CD4-positive, alpha-beta T cell treated with Interleukin-10 for 1 hour (primary cell): ENCODE data around the gene TUFM.
"Not testable (repeated sequence)": the region's sequence is repeated elsewhere in the genome, so short reads cannot be mapped to it uniquely, and the experiment has no call there.

Experiments
- DNase-seq: peaks from one replicate; pipeline ENCODE4 v3.0.0-alpha.2; 2020

TUFM gene

DNA sequence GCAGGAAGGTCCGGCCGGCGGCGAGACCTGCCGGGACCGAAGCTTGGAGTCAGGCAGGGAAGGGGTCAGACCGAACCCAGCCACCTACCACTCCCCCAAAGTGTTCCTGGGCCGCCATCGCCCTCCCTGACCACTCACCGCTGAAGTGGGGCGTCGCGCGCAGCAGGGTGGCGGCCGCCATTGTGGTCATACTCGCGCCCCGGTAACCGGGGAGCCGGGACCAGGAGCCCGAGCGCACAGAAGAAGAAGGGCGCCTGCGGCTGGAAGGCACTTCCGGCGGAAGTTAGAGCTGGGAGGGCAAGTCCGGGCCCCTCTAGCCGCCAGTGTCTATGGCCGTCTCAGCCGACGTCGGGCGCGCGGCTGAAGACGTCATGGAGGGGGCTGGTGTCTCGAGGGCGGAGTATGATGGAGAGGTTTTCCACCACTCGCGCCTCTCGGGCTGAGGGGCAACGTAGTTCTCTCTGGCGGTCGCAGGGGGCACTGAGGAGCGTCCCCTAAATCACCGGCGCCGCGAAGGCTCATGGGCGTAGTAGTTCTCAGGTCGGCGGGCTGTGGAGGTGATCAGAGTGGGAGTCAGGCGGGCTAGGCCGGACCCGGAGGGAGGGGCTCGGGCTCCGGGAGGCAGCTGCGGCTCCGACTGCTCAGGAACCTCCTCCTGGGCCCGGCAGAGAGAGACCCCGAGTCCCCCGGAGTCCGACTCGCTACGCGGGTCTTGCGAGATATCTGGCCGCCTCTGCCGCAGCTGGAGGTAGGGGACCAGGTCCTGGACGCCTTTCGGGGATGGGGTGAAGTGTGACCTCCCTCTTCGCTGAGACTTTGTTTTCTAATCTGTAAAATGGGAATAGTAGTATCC lies at the start of gene TUFM:
Gene TUFM (minus strand): TSS at position 269 of the 853 bp plus-strand sequence. CDS start 79 bp downstream, at position 190.
- DNase-seq = peak; percentile 99

DNA sequence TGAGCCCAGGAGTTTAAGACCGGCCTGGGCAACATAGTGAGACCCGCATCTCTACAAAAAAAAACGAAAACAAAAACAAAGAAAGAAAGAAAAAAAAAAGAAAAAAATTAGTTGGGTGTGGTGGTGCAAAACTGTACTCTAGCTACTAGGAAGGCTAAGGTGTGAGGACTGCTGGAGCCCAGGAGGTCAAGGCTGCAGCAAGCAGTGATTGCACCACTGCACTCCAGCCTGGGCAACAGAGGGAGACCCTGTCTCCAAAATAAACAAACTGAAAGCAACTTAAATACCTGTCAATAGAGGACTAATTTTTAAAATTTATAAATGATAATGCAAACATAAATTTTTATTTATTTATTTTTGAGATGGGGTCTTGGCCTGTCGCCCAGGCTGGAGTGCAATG lies 49.5 kb upstream of the TUFM start:
- no peak for DNase-seq

DNA sequence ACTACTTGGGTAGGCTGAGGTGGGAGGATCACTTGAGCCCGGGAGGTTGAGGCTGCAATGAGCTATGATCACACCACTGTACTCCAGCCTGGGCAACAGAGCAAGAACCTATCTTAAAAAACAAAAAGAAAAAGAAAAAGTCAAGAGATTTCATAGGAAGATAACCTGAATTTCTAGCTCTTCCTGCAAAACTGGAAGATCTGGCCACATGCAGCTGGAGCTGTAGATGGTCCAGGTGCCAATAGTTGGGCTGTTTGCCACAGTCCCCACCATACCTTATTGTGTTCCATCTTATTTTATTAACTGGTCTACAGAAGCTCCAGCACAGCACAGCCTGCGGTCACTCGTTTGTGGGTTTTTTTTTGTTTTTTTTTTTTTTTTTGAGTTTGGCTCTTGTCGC lies 47.1 kb upstream of the TUFM start:
- no peak for DNase-seq

DNA sequence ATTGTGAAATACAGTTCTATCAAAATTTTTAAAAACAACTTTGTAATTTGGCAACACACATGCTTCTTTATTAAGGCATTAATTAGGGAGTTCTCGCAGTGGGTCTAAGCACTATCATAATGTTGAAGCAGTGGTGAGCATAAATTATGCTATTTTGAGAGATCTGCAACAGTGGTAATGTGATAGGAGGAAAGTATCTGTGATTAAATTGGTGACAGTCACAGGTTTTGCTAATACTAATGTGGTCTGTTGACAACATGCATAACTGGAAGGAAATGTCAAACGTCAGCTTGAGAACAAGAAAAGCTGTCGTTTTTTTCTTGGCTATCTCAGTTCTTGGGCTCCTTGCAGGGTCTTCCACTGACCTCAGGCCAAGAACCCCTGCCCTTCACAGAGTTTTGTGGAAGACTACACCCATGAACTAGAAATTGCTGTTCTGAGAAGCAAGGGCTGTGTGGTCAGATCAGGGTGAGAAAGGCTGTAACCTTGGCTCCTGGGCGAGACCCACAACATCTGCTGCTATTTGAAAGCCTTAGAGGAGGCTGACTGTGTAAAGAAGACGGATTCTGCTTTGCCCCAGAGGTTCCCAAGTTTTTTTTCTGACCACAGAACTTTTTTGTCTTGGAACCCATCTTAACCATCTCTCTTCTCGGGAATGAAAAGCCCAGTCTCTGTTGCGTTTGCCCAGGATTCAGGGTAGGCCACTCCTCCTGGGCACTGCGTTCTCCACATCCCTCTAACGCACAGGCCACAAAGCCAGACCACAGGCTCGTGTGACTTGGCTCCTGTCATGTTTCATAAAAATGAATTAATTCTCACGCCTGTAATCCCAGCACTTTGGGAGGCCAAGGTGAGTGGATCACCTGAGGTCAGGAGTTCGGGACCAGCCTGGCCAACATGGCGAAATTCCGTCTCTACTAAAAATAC lies 46.1 kb upstream of the TUFM start:
- no peak for DNase-seq

DNA sequence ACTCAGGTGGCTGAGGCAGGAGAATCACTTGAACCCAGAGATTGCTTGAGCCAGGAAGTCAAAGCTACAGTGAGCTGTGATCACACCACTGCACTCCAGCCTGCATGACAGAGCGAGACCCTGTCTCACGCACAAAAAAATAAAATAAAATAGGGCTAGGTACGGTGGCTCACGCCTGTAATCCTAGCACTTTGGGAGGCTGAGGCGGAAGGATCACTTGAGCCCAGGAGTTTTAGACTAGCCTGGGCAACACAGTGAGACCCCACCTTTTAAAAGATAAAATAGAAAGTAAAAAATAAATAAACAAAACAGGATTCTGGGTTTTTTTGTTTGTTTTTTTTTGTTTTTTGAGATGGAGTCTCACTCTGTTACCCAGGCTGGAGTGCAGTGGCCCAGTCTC lies 44.2 kb upstream of the TUFM start:
- DNase-seq = not testable (repeated sequence)

DNA sequence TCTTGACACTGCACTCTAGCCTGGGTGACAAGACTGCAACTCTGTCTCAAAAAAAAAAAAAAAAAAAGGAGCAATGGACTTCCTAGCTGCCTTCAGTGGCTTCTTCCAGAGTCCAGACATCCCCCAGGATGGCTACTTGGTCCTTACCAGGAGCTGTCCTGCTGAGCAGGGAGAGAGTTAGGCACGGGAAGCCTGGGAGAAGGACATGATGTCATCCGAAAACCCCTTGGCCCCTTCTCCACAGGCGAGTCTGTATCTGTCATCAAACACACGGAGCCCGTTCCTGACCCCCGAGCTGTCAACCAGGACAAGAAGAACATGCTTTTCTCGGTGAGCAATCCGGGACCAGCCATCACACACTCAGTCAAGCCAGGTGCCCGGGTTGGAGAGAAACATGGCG lies 40.8 kb upstream of the TUFM start:
- DNase-seq = no peak

DNA sequence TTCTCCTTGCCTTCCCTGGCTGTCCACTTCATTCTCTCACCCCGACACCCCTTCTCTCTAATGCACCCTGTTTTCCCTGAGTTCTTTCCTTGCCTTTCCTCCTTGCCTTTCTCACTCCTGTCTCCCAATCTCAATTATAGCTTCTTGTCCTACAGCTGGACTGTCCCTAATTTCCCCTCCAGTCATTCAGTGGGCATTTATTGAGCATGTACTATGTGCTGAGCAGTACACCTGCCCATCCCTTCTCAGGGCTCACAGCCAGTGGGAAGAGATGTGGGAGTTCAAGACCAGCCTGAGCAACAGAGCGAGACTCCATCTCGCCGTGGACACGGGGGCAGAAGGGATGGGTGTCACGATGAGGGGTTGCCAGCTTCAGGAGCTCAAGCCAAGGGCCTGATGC lies 37.9 kb upstream of the TUFM start:
- no peak for DNase-seq

DNA sequence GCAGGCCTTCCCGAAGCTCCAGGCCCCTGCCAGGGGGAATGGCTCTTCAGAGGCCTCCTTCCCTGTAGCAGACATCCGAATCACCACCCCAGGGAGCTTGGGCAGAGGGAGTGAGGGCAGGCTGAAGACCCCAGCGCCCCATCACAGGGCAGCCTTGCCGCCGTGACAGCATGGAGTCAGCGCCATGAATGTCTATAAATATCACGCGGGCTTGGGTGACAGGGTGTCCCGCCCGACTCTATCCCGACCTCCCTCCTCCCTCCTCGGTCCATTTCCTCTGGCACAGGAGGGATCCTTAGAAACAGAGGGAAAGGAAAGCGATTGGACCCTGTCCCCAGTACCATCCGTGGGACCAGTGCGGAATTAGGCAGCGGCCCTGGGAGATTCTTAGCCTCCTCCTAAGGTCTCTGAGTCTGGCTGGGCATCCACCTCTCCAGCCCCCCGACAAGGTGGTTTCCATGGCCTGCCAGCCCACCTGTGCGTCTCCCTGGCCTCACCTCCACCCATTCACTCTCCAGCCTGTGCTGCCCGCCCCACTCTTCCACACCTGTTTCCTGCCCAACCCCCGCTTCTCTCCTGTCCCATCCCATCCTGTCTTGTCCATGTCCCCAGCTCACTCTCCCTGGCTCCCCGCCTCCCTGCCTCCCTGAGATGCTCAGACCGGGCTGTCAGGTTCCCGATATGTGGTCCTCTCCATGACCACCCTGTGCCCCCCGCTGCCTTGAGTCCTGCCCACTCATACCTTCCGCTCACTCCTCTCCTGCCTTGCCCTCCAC lies 37.3 kb upstream of the TUFM start:
- no peak for DNase-seq

DNA sequence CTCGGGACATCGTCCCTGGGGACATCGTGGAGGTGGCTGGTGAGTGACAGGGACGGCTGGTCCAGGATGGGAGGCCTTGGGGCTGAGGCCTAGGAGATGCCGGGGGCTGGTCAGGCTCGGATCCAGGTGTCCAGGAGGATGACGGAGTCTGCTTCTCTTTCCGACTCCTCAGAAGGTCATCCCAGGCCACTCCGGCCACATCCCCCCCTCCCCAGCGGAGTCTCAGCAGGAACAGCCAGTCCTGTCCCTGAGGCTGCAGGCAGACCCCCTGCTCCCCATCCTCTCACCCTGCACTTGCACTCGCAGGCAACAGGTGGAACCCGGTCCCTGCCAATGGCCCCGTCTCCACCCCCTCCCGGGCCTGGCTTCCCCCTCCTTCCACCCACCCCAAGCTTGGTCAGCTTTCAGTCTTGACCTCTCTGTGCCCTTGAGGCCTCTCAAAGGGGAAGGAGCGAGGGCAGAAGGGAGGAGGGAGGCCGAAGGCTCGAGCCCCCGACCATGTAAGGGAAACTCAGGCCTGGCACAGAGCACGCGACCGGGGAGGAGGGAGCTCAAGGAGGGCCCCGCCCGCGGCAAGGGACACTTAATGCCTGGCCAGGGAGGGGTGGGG lies 36.5 kb upstream of the TUFM start:
- no peak for DNase-seq

DNA sequence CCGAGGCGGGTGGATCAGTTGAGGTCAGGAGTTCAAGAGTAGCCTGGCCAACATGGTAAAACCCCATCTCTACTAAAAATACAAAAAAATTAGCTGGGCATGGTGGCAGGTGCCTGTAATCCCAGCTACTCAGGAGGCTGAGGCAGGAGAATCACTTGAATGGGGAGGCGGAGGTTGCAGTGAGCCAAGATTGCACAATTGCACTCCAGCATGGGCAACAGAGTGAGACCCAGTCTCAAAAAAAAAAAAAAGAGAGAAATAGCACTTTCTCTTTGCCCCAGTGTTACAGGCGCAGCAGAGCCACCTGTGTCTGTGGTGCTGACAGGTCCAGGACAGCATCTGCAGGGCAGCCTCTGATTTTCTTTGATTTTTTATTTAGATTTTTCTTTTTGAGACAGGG lies 35.4 kb upstream of the TUFM start:
- not testable (repeated sequence) for DNase-seq

DNA sequence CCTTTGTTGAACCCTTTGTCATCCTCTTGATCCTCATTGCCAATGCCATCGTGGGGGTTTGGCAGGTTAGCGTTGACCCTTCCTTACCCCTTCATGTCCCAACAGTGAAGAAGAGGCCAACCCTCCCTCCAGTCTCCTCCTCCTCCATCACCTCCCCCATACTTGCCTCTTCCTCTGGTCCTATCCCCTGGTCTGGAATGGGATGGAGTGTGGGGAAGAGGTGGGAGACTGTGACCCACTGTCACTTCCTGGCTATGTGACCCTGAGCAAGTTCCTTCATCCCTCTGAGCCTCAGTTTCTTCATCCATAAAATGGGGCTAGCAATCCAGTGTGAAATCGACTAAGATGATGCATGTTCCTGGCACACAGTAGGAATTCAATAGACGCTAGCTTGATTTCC lies 34.8 kb upstream of the TUFM start:
- DNase-seq = no peak

DNA sequence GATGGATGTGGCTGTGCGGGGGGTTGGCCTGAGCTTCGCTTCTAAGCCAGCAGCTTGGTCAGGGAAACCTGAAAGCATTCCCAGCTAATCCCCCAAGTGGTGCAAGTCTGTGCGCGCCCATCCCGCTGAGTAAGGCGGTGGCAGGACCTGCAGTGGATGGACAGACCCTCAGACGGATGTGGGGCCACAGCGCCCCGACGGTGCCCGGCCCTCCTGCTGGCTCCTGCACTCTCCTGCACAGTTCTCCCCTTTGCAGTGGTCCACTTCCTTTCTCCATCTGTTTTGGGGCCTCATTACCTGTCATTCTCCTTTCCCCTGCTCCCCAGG lies 34.4 kb upstream of the TUFM start:
- DNase-seq = no peak

DNA sequence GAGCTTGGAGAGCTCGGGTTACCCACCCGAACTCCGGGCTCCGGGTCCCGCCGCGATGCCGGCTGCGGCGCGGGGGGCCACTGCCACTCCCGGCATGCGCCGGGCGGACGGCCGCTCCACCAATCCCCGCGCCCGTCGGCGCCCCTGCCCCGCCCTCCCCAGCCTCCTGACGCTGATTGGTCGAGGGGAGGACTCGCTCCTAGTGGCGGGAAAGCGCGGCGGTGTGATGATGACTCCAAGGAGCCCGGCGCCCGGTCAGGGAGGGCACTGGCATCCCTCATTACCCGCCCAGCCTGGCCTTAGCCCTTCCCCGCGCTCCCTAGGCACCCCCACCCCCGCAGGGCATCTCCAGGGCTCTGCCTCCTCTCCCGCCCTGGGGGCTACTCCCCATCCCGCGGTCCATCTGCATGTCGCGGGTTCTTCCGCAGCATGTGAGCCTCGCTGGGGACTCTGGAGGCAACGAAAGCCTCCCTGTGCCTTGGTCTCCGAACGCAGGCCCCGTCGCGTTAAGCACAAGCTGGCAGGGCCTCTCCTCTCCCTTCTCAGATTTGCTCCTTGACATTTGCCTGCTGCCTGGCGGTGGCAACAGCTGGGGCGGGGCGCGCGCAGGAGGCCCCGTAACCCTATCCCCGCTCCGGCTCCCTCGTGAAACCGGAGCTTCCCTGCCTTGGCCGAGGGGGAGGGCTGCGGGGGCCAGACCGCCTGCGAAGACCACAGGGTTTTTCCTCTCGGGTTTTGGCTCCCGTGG lies 33.9 kb upstream of the TUFM start:
- DNase-seq = peak; percentile 91

DNA sequence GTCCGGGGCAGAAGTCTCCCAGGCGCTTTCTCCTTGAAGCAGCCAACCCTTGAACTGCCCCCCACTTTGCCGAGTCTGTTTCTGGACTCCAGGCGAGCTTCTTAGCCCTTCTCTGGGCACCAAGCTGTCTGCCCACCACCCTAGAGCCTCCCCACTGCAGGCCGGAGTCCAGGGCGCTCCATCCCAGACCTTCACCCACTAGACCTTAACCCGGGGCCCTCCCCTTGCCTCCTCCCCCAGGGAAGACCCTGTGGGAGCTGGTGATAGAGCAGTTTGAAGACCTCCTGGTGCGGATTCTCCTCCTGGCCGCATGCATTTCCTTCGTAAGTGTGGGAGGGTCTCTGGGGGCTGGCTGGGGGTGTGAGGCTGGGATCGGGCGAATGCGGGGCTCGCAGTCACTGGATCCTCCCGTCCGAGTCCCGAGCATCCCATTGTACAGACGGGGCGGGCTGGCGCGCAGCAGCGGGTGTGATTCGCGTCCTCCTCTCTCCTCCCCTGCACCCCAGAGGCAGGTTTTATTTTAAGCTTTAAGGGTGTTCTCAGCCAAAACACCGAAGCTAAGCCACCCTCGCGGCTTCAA lies 33.2 kb upstream of the TUFM start:
- no peak for DNase-seq

DNA sequence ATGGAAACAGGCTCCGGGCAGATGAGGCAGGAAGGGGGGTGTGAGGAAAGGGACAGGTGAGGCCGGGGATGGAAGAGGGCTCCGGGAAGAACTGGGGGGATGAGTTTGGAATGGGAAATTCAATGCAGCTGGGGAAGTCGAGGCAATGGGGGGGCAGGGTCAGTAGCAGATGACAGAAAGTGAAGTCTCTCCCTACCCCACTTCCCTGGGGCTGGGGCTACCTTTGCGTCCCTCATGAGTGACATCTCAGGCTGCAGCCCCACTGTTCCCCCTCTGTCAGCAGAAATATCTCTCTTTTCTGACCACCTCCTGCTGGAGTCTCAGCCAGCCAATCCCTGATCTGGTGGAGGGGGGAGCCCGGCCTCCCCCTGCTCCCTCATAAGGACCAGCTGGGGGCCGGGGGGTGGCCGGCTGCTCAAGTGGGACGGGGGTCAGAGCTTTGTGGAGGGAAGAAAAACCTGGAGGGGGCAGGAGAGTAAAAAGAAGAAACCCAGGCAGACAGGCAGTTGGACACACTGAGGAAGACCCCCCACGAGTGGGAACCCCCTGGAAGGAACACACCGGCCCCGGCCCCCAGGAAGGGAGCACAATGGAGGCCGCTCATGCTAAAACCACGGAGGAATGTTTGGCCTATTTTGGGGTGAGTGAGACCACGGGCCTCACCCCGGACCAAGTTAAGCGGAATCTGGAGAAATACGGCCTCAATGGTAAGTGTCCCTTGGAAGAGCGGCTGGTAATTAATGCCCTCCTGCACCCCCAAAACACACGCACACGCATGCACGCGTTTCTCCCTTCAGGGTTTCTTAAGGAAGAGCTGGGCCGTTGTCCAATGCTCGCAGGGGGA lies 32.2 kb upstream of the TUFM start, which contains the start of gene ATP2A1:
Gene ATP2A1 (plus strand): TSS at position 406 of the 844 bp plus-strand sequence. CDS start 184 bp downstream, at position 590.
- no peak for DNase-seq

DNA sequence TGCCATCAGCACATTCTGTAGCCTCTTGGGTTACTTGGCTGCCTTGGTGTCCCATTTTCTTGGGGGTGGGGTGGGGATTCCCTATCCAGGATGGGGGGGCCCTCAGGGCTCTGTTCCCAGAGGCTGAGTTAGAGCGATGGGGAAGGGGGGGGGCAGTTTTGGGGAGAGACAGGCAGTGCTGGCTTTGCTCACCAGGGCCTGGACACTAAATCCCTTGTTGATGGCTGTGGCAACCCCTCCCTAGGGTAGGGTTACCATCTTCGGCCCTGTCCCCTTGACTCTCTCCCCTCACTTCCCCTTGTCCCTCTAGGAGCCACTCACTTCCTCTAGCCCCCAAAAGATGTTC lies 31.5 kb upstream of the TUFM start:
- no peak for DNase-seq

DNA sequence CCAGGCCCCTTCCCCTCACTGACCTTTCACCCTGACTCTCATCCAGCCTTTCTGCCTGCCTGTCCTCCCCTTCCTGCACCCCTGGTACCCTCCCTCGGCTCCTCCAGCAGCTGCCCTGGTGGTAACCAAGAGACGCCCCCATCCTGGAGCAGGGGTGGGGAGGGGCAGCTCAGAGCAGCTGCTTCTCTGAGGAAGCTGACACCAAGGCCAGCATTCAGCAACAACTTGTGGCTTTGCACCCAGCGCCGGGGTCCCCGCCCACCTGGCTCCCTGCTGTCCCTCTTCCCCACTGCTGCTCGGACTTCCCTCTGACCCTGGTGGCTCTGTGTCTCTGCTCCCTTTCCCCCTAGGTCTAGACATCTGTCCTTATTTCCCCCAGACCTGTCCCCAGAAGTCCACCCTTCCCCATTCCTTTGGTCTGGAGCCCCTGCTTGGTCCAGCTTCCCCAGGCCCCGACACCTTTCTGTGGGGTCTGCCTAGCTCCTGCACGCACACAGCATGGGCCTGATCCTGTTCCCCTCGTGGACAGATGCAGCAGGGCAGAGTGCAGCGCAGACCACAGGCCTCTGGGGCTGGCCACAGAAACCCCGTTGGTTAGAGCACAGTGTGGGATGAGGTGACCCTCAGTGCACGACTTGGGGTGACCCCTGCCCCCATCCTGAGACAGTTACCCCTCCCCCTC lies 31.0 kb upstream of the TUFM start:
- no peak for DNase-seq

DNA sequence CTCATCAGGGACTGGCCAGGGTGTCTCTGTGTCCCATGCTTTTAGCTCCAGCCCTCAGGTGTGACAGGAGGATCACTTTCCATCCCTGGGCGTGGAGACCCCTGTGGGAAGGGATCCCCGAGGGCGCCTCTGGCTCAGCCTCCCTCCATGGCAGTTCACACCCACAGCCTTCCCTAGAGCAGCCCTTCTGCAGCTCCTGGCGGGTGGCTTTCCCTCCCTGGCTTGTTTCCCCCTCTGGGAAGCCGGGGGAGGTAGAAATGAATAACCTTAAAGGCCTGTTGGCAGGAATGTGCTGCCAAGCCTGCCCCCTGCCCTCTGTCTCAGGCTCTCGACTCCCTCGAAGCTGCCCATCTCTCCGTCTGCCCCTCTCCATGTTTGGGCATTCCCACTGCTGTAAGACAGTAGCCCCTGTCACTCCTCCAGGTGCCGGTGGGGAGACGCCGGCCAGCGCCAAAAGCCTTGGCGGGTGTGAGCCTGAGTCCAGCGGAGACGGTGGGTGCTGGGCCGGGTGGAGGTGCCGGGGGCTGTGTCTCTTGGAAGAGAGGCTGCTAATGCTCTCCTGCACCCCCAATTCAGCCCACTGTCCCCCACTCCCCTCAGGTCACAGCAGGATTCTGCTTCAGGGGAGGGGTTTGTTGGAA lies 30.0 kb upstream of the TUFM start:
- DNase-seq = no peak
